Lower lobe of right lung (tissue), 2 donors: ENCODE results near the gene C16orf74. TPM values are rescaled to one million over a fixed set of nuclear protein-coding genes. Genes with fewer than 3 reads are reported as not detected.

ENCODE experiments used
- ATAC-seq, 2 donors: fragments of 200-7000 bp; cut with Tn5 transposase; one replicate each; pipeline ENCODE4 v1.9.1; 2020 to 2022; ENCODE audit warnings: mild to moderate bottlenecking in 2 of 2, moderate library complexity in 2 of 2
- DNase-seq: peaks from one replicate; pipeline ENCODE4 v3.0.0-alpha.2; 2020
- H3K27ac ChIP-seq: fragments of 200-600 bp; one replicate; pipeline ENCODE4 v1.8.0; 2022
- H3K27me3 ChIP-seq: fragments of 200-600 bp; one replicate; pipeline ENCODE4 v1.8.0; 2022; ENCODE audit warnings: low read depth
- H3K36me3 ChIP-seq: fragments of 200-600 bp; one replicate; pipeline ENCODE4 v1.8.0; 2022; ENCODE audit warnings: mild to moderate bottlenecking
- H3K4me1 ChIP-seq: fragments of 200-600 bp; one replicate; pipeline ENCODE4 v1.8.0; 2022
- H3K4me3 ChIP-seq: fragments of 200-600 bp; one replicate; pipeline ENCODE4 v1.8.0; 2022; ENCODE audit warnings: mild to moderate bottlenecking
- H3K9me3 ChIP-seq: fragments of 200-600 bp; one replicate; pipeline ENCODE4 v1.8.0; 2022
- intact Hi-C: fragments of 100-400 bp; cut with DNase I; formaldehyde crosslinking; loops from one replicate; pipeline ENCODE4 v1.11.0; 2022
- total RNA-seq: library from RNA; stranded (reverse); fragmentation: NEBNext Ultra II Directional; extraction: Animal tissue kit (Norgen Biotek cat#: 25700); gene quantifications from one replicate; pipeline ENCODE4 v1.2.1, GENCODE V29; 2021
- TF ChIP-seq, protein P1 (sequence below): fragments of 200-600 bp; IDR thresholded peaks from one replicate; pipeline ENCODE4 v1.8.0; 2022; ENCODE audit warnings: antibody characterized with exemption, mild to moderate bottlenecking
- donor health status: DM: no; HTN: yes; CAD: no; lungs with severe emphysema.

The C16orf74 gene
- total RNA-seq, 1 donor from 2014 or later, result 1.5 TPM

GRCh38 chr16:85698935-85699558 is 51.8 kb downstream of the C16orf74 start:
- no peak for DNase-seq
- TF ChIP-seq, protein P1, sequence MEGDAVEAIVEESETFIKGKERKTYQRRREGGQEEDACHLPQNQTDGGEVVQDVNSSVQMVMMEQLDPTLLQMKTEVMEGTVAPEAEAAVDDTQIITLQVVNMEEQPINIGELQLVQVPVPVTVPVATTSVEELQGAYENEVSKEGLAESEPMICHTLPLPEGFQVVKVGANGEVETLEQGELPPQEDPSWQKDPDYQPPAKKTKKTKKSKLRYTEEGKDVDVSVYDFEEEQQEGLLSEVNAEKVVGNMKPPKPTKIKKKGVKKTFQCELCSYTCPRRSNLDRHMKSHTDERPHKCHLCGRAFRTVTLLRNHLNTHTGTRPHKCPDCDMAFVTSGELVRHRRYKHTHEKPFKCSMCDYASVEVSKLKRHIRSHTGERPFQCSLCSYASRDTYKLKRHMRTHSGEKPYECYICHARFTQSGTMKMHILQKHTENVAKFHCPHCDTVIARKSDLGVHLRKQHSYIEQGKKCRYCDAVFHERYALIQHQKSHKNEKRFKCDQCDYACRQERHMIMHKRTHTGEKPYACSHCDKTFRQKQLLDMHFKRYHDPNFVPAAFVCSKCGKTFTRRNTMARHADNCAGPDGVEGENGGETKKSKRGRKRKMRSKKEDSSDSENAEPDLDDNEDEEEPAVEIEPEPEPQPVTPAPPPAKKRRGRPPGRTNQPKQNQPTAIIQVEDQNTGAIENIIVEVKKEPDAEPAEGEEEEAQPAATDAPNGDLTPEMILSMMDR, result no peak
- H3K9me3 ChIP-seq, result no peaks in the 10 kb centered on the region
- H3K27me3 ChIP-seq, result peaks cover 28% of the 10 kb centered on the region
- ATAC-seq, result no peak
- H3K36me3 ChIP-seq, result no peaks in the 10 kb centered on the region
- no peaks in the 10 kb centered on the region for H3K4me1 ChIP-seq
- H3K4me3 ChIP-seq, result no peak overlapping the region
- H3K27ac ChIP-seq, result no peak overlapping the region
- intact Hi-C loops, result no loop called here

DNA sequence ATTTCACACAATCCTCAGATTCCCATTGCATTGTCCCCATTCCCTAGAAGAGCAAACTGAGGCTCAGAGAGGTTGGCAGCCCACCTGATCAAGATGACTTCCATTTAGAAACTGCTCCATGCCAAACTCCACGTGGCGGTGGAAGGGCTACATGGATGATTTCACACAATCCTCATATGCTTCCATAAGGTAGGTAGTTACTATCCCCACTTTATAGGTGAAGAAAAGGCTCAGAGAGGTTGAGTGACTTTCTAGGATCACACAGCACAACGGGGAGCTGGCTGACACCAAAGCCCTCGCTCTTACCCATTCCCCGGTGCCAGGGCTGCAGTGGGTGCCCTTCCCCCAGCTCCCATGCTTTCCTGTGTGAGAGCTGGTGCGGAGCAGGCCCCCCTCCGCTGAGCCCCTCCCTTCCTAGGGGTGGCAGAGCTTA is 52.4 kb downstream of the C16orf74 start:
- intact Hi-C loops, result no loop called here
- Histone ChIP-seq H3K9me3 (no peaks in the 10 kb centered on the region), H3K4me1 (no peaks in the 10 kb centered on the region), H3K27me3 (peaks cover 28% of the 10 kb centered on the region), H3K27ac (no peak overlapping the region), H3K4me3 (no peak overlapping the region), H3K36me3 (no peaks in the 10 kb centered on the region)
- DNase-seq (no peak), ATAC-seq (no peak)
- TF ChIP-seq, protein P1, result no peak

DNA sequence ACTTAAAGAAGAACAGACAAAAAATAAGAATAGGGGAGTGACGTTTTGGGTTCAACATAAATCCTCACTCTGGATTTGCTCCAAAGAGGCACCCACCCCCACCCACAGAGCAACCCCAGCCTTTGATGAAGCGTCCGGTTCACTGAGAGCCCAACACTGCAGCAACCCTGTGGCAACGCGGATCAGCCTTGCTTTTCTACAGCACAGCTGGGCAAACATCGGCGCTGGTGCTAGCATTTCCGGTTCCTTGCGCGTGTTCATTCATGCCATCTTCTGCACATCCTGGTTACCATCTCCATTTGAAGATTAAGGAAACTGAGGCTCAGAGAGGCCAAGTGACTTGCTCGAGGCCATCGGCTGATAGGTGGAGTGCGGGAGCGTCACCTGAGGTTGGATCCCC is 53.5 kb downstream of the C16orf74 start:
- intact Hi-C loops, result no loop called here
- TF ChIP-seq, protein P1, result no peak

GRCh38 chr16:85696781-85697180 is 54.1 kb downstream of the C16orf74 start:
- H3K27me3 ChIP-seq, result peaks cover 28% of the 10 kb centered on the region
- H3K36me3 ChIP-seq, result no peaks in the 10 kb centered on the region
- ATAC-seq (no peak), DNase-seq (no peak)
- no peaks in the 10 kb centered on the region for H3K9me3 ChIP-seq
- no peak overlapping the region for H3K27ac ChIP-seq
- TF ChIP-seq, protein P1, result no peak
- H3K4me1 ChIP-seq, result no peaks in the 10 kb centered on the region
- intact Hi-C loops, result no loop called here
- H3K4me3 ChIP-seq, result no peak overlapping the region

More for the DNA sequence above, 53.5 kb downstream of the C16orf74 start:
- Histone ChIP-seq H3K36me3 (no peaks in the 10 kb centered on the region), H3K4me3 (no peak overlapping the region), H3K4me1 (no peaks in the 10 kb centered on the region), H3K27ac (no peak overlapping the region), H3K27me3 (peaks cover 28% of the 10 kb centered on the region), H3K9me3 (no peaks in the 10 kb centered on the region)
- ATAC-seq (no peak), DNase-seq (no peak)

- intact Hi-C loops, result no loop called here
- Histone ChIP-seq H3K27me3 (peaks cover 28% of the 10 kb centered on the region), H3K9me3 (no peaks in the 10 kb centered on the region), H3K4me1 (no peaks in the 10 kb centered on the region), H3K4me3 (no peak overlapping the region), H3K27ac (no peak overlapping the region), H3K36me3 (no peaks in the 10 kb centered on the region)
- ATAC-seq (no peak), DNase-seq (no peak)
- TF ChIP-seq, protein P1, result no peak
These were observed 55.4 kb downstream of the C16orf74 start for GRCh38 chr16:85695196-85696128.
